HG02981 (cell line): ENCODE results near the gene SLC8A2.
"Not testable (repeated sequence)": the region's sequence is repeated elsewhere in the genome, so short reads cannot be mapped to it uniquely, and the experiment has no call there.

ENCODE experiments used
- ATAC-seq: cut with Tn5 transposase; IDR thresholded peaks from one replicate; pipeline ENCODE4 v1.9.1; 2021; ENCODE audit warnings: mild to moderate bottlenecking, moderate library complexity; ENCODE audit not compliant: unreplicated experiment

SLC8A2 gene

DNA sequence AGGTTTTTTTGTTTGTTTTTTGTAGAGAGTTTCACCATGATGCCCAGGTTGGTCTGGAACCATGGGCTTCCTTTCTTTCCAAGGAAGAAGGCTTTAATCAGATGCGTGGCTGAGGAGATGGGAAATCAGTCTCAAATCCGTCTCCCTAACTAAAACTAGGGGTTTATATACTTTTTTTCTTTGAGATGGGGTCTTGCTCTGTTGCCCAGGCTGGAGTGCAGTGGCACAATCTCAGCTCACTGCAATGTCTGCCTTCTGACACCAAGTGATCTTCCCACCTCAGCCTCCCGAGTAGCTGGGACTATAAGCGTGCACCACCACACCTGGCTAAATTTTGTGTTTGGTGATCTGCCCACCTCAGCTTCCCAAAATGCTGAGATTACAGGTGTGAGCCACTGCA, 87.2 kb downstream of the SLC8A2 start:
- ATAC-seq = not testable (repeated sequence)

DNA sequence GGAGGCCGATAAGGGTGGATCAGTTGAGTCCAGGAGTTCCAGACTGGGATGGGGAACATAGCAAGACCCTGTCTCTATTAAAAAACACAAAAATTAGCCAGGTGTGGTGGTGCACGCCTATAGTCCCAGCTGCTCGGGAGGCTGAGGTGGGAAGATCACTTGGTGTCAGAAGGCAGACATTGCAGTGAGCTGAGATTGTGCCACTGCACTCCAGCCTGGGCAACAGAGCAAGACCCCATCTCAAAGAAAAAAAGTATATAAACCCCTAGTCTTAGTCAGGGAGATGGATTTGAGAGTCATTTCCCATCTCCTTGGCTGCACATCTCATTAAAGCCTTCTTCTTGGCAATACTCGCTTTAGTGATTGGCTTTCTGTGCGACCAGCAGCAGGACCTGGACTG, 87.8 kb downstream of the SLC8A2 start:
- ATAC-seq = not testable (repeated sequence)

DNA sequence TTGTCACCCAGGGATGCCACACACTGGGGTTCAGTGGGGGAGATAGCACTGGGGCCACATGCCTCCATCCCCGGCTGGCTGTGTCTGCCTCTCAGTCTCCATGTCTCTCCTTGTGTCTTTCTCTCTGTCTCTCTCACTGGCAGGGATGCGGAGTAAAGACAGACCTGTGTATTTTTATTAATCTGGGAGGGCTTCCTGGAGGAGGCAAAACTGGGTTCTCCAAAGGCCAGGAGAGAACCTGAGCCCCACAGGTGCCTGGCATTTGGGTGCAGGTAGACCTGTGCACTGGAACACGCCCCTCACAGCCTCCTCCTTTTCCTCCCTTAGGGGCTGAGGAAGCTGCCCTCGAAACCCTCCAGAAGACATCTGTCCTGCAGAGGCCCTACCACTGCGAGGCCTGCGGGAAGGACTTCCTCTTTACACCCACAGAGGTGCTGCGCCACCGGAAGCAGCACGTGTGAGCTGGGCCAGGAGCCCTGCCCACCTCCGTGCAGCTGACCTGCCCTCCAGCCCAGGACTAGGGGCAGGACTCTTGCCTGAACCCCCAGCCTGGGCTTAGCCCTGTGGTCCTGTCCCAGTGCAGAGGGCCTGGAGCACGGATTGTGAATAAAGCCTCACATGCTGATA, 89.9 kb downstream of the SLC8A2 start:
- no peak for ATAC-seq

DNA sequence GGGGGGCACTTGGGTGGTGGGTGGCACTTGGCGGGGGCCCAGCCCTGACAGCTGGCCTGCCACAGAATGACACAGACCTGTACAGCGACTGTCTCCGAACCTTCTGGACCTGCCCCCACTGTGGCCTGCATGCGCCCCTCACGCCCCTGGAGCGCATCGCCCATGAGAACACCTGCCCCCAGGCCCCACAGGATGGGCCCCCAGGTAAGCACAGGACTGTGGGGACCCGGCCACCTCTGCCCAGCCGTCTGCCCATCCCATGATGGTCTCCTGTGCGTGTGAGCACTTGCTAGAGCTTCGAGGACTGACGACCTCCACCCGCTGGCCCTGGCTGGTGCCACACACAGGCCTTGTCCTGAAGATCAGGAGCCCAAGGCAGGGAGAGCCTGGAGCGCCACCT, 90.6 kb downstream of the SLC8A2 start:
- no peak for ATAC-seq

DNA sequence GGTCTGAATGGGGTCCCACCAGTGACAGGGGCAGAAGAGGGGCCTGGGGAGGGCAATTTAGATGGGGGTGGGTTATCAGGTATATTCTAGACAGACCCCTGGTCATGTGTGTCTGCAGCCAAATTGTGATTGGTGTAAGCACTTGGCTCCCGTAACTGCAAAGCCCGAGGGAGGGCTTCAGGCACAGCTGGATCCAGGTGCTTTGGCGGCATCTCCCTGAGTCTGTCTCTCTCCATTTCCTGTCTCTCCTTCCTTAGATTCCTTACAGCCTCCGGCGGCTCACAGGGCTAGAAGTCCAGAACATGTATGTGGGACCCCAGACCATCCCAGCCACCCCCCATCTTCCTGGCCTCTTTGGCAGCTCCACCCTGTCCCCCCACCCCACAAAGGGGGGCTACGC, 91.1 kb downstream of the SLC8A2 start:
- no peak for ATAC-seq

DNA sequence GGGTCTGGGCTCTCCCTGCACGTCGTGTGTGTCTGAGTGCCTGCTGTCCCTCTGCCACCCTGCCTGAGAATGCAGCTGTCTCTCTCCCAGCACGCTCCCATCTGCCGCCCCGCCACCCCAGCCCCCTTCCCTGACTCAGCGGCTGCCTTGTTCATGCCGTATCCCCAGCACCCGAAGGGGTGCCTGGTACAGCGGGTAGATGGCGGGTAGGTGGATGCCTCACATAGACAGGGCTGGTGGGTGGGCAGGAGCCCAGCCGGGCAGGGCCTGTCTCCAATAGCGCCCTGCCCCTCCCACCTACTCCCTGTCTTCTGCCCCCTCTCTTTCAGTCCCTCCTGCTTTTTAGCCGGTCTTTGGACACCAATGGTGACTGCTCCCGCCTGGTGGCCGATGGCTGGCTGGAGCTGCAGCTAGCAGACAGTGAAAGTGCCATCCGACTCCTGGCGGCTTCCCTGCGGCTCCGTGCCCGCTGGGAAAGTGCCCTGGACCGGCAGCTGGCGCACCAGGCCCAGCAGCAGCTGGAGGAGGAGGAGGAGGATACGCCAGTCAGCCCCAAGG, 92.2 kb downstream of the SLC8A2 start:
- ATAC-seq = no peak

DNA sequence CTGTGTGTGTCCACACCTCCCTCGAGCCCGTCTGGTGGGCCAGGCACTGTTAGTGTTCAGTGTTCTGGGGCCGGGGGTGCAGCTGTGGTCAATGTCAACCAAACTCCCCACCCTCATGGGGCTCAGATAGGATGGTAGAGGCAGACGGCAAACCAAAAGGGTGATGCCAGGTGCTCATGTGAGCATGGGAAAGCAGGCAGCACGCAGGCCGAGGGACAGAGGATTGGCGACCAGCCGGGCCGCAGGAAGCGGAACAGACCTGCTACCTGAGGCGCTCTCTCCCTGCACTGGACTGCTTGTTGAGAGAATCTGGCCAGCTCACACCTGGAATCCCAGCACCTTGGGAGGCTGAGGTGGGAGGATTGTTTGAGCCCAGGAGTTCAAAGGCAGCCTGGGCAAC, 93.4 kb downstream of the SLC8A2 start:
- no peak for ATAC-seq
